ENCODE results near the gene RTP1. TPM values are rescaled to one million over a fixed set of nuclear protein-coding genes. Genes with fewer than 3 reads are reported as not detected.
"Not testable (repeated sequence)": the region's sequence is repeated elsewhere in the genome, so short reads cannot be mapped to it uniquely, and the experiment has no call there.

The RTP1 gene
- total and polyA plus RNA-seq, 8 donors, result not detected

- FAIRE-seq (no peak), ATAC-seq (no peak), DNase-seq (no peak)
- Histone ChIP-seq H3K36me3 (no peaks in the 10 kb centered on the region), H3K9me3 (no peaks in the 10 kb centered on the region), H3K27me3 (no peaks in the 10 kb centered on the region), H3K4me1 (no peaks in the 10 kb centered on the region), H3K4me3 (no peak overlapping the region), H3K27ac (no peak overlapping the region)
- intact Hi-C loops (cut with DNase I), result no loop called here
- TF ChIP-seq, protein P1, sequence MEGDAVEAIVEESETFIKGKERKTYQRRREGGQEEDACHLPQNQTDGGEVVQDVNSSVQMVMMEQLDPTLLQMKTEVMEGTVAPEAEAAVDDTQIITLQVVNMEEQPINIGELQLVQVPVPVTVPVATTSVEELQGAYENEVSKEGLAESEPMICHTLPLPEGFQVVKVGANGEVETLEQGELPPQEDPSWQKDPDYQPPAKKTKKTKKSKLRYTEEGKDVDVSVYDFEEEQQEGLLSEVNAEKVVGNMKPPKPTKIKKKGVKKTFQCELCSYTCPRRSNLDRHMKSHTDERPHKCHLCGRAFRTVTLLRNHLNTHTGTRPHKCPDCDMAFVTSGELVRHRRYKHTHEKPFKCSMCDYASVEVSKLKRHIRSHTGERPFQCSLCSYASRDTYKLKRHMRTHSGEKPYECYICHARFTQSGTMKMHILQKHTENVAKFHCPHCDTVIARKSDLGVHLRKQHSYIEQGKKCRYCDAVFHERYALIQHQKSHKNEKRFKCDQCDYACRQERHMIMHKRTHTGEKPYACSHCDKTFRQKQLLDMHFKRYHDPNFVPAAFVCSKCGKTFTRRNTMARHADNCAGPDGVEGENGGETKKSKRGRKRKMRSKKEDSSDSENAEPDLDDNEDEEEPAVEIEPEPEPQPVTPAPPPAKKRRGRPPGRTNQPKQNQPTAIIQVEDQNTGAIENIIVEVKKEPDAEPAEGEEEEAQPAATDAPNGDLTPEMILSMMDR (IDR thresholded peaks at IDR 0.05), result no peak
- WGBS, 2 donors, result 78 to 82% methylated on average over 7 of the region's 7 CpGs
Observed at GRCh38 chr3:187196573-187197334, 532 bp upstream of the RTP1 start.

DNA sequence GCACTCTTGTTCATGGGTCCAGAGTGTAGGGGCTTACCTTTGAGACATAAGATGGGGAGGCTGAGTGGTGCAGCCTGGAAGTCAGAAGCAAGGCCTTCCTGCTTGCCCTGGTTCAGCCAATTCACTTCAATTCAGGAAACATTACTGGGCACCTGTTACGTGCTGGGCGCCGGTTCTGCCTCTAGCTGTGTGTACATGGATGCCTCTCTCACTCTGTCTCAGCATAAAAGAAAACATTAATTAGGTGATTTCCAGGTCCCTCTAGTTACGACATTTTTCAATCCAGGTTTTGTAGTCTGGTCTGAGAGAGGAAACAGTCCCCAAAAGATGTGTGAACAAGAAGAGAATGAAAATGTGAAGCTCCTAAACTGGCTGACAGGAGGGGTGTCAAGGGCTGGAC, 1.2 kb downstream of the RTP1 start:
- Histone ChIP-seq H3K4me3 (no peak overlapping the region), H3K9me3 (no peaks in the 10 kb centered on the region), H3K36me3 (no peaks in the 10 kb centered on the region), H3K4me1 (no peaks in the 10 kb centered on the region), H3K27me3 (no peaks in the 10 kb centered on the region), H3K27ac (no peak overlapping the region)
- 83 to 89% methylated on average over 4 of the region's 4 CpGs for WGBS, 2 donors
- no peak for ATAC-seq
- TF ChIP-seq, protein P1 (IDR thresholded peaks at IDR 0.05), result no peak
- FAIRE-seq, result no peak
- intact Hi-C loops (cut with DNase I), result no loop called here
- DNase-seq, result no peak

- 89 to 90% methylated on average over 36 to 44 of the region's 44 CpGs for WGBS, 2 donors
- FAIRE-seq; H3K27ac ChIP-seq; ATAC-seq; DNase-seq; H3K9me3 ChIP-seq; H3K4me3 ChIP-seq; H3K4me1 ChIP-seq; H3K36me3 ChIP-seq; intact Hi-C loops (cut with DNase I); H3K27me3 ChIP-seq: not testable (repeated sequence)
Observed at GRCh38 chr3:187199463-187200050, 2.3 kb downstream of the RTP1 start.

DNA sequence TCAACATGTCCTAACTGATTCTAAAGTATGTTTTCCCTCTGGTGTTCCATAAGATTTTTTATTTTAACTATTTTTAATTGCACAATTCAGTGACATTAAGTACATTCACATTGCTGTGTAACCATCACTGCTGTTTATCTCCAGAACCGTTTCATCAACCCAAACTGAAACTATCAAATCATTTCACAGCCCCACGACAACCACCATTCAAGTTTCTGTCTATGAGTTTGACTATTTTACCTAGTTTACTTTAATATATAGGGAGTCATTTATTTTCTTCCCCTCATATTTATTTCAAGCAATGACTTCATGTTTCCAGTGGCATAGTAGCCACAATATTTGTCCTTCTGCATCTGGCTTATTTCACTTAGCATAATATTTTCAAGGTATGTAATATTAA, 8.4 kb downstream of the RTP1 start:
- no peak for FAIRE-seq
- TF ChIP-seq, protein P1 (IDR thresholded peaks at IDR 0.05), result no peak

GRCh38 chr3:187207062-187207461, 9.8 kb downstream of the RTP1 start:
- H3K36me3 ChIP-seq, result no peaks in the 10 kb centered on the region
- H3K27ac ChIP-seq, result no peak overlapping the region
- no peaks in the 10 kb centered on the region for H3K27me3 ChIP-seq
- intact Hi-C loops (cut with DNase I), result no loop called here
- H3K4me3 ChIP-seq, result no peak overlapping the region
- WGBS, 2 donors, result 65 to 91% methylated on average over 2 of the region's 2 CpGs
- ATAC-seq, result no peak
- FAIRE-seq, result no peak
- H3K4me1 ChIP-seq, result peaks cover 0 to 9% (median 0%) of the 10 kb centered on the region in 3 donors
- TF ChIP-seq, protein P1 (IDR thresholded peaks at IDR 0.05), result no peak
- no peaks in the 10 kb centered on the region for H3K9me3 ChIP-seq
- DNase-seq, result no peak

More for the DNA sequence above, 8.4 kb downstream of the RTP1 start:
- H3K4me3 ChIP-seq, result no peak overlapping the region
- H3K27ac ChIP-seq, result no peak overlapping the region
- intact Hi-C loops (cut with DNase I), result no loop called here
- H3K36me3 ChIP-seq, result no peaks in the 10 kb centered on the region
- peaks cover 0 to 7% (median 0%) of the 10 kb centered on the region in 3 donors for H3K4me1 ChIP-seq
- WGBS, 2 donors, result 57 to 73% methylated on average over 2 of the region's 2 CpGs
- no peaks in the 10 kb centered on the region for H3K27me3 ChIP-seq
- ATAC-seq (no peak), DNase-seq (no peak)
- no peaks in the 10 kb centered on the region for H3K9me3 ChIP-seq
